Tibial nerve (tissue), 4 donors: ENCODE results near the gene MELK. TPM values are rescaled to one million over a fixed set of nuclear protein-coding genes. Genes with fewer than 3 reads are reported as not detected.
"Not testable (repeated sequence)": the region's sequence is repeated elsewhere in the genome, so short reads cannot be mapped to it uniquely, and the experiment has no call there.

Source experiments
- DNase-seq, 2 donors: peaks; one replicate each; pipeline ENCODE4 v3.0.0-alpha.2; 2019; ENCODE audit warnings: low spot score in 2 of 2
- H3K27ac ChIP-seq, 4 donors: fragments of 200-600 bp; sonication (generic) in 3 of 4; one replicate each; pipeline ENCODE4 v1.5.1; 2017 to 2019; ENCODE audit warnings: mild to moderate bottlenecking in 1 of 4
- H3K27me3 ChIP-seq, 2 donors: fragments of 200-600 bp; sonication (generic) in 1 of 2; one replicate each; pipeline versions ENCODE4 v1.5.1 to v1.6.0; 2017 to 2019
- H3K36me3 ChIP-seq, 3 donors: fragments of 200-600 bp; sonication (generic); one replicate each; pipeline ENCODE4 v1.5.1; 2018 to 2019
- H3K4me1 ChIP-seq, 4 donors: fragments of 200-600 bp; sonication (generic) in 3 of 4; one replicate each; pipeline ENCODE4 v1.5.1; 2017 to 2019
- H3K4me3 ChIP-seq, 4 donors: fragments of 200-600 bp; sonication (generic) in 3 of 4; one replicate each; pipeline ENCODE4 v1.5.1; 2017 to 2019; ENCODE audit warnings: mild to moderate bottlenecking in 1 of 4, moderate library complexity in 1 of 4
- H3K9me3 ChIP-seq, 4 donors: fragments of 200-600 bp; sonication (generic) in 3 of 4; one replicate each; pipeline ENCODE4 v1.5.1; 2017 to 2019
- CTCF ChIP-seq, 5 experiments: fragments of 200-600 bp in 3 of 5; fragments of 450-650 bp in 2 of 5; sonication (generic) in 3 of 5; IDR thresholded peaks; one replicate each; pipeline ENCODE4 v1.5.1; 2016 to 2019; ENCODE audit warnings: antibody characterized with exemption in 5 of 5, mild to moderate bottlenecking in 3 of 5, moderate library complexity in 2 of 5
- EP300 ChIP-seq, 2 donors: sonication (generic); formaldehyde crosslinking; IDR thresholded peaks; one replicate each; pipeline ENCODE4 v1.6.1; 2017; ENCODE audit warnings: antibody characterized with exemption in 2 of 2, mild to moderate bottlenecking in 1 of 2
- POLR2A ChIP-seq, 2 donors: fragments of 450-650 bp; IDR thresholded peaks; one replicate each; pipeline ENCODE4 v1.6.1; 2017; ENCODE audit warnings: antibody characterized with exemption in 2 of 2, mild to moderate bottlenecking in 2 of 2, moderate library complexity in 2 of 2
- WGBS, 2 donors: methylation state at CpG; one replicate each; pipeline ENCODE4 v1.1.5; 2018; 5-methylcytosine and 5-hydroxymethylcytosine counted together
- total RNA-seq, 4 donors: library from RNA; depleted of rRNA; stranded (reverse); fragments of >200 nt; gene quantifications; one replicate each; pipeline ENCODE4 v1.1.0, GENCODE V29; 2016

MELK gene
- total RNA-seq, 4 donors from 2014 or later = 0.22 to 1.2 (median 0.60) TPM; not detected in 1

- Histone ChIP-seq H3K4me3 (no peak overlapping the region), H3K27me3 (no peaks in the 10 kb centered on the region), H3K9me3 (no peaks in the 10 kb centered on the region), H3K27ac (no peak overlapping the region), H3K36me3 (no peaks in the 10 kb centered on the region), H3K4me1 (peaks cover 0 to 6% (median 0%) of the 10 kb centered on the region in 4 donors)
- WGBS, 2 donors = 85 to 86% methylated on average over 3 of the region's 3 CpGs
- TF ChIP-seq EP300 (IDR thresholded peaks at IDR 0.05) (no peak), CTCF (IDR thresholded peaks at IDR 0.05) (no peak), POLR2A (IDR thresholded peaks at IDR 0.05) (no peak)
- no peak for DNase-seq
Observed at GRCh38 chr9:36551129-36551528, 21.6 kb upstream of the MELK start.

DNA sequence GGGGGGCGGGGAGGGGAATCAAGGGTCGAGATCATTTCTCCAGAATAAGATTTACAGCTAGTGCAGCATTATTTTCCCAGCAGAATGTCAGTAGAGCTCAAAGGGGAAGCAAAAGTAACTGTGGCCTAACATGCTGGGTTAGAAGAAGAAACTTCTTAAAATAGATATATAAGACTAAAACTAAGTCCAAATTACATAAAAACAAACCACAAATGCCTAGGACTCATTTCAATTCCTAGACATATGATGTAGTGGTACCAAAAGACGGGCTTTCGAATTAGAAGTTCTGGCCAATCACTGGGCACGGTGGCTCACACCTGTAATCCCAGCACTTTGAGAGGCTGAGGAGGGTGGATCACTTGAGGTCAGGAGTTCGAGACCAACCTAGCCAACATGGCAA is 20.8 kb upstream of the MELK start:
- no peak for TF ChIP-seq EP300 (IDR thresholded peaks at IDR 0.05)
- TF ChIP-seq POLR2A (IDR thresholded peaks at IDR 0.05) = no peak
- no peak for TF ChIP-seq CTCF (IDR thresholded peaks at IDR 0.05)
- H3K27ac ChIP-seq = peak overlapping the region in 1 of 4 donors; percentile 17
- H3K36me3 ChIP-seq = no peaks in the 10 kb centered on the region
- DNase-seq = no peak
- H3K27me3 ChIP-seq = no peaks in the 10 kb centered on the region
- H3K4me1 ChIP-seq = peaks cover 0 to 6% (median 0%) of the 10 kb centered on the region in 4 donors
- H3K4me3 ChIP-seq = no peak overlapping the region
- 79 to 85% methylated on average over 6 of the region's 6 CpGs for whole genome bisulfite sequencing, 2 donors
- H3K9me3 ChIP-seq = no peaks in the 10 kb centered on the region

GRCh38 chr9:36559036-36559695 is 13.5 kb upstream of the MELK start:
- no peak for DNase-seq
- TF ChIP-seq POLR2A (IDR thresholded peaks at IDR 0.05) (no peak), CTCF (IDR thresholded peaks at IDR 0.05) (no peak), EP300 (IDR thresholded peaks at IDR 0.05) (no peak)

GRCh38 chr9:36560771-36561170 is 11.9 kb upstream of the MELK start:
- Histone ChIP-seq H3K27ac (no peak overlapping the region), H3K9me3 (no peaks in the 10 kb centered on the region), H3K36me3 (no peaks in the 10 kb centered on the region), H3K4me1 (peaks cover 0 to 6% (median 0%) of the 10 kb centered on the region in 4 donors), H3K27me3 (no peaks in the 10 kb centered on the region), H3K4me3 (no peak overlapping the region)
- no peak for DNase-seq
- 55 to 57% methylated on average over 2 of the region's 2 CpGs for WGBS, 2 donors
- TF ChIP-seq POLR2A (IDR thresholded peaks at IDR 0.05) = no peak
- TF ChIP-seq EP300 (IDR thresholded peaks at IDR 0.05) = no peak
- TF ChIP-seq CTCF (IDR thresholded peaks at IDR 0.05) = no peak

More at GRCh38 chr9:36559036-36559695, 13.5 kb upstream of the MELK start:
- H3K36me3 ChIP-seq = no peaks in the 10 kb centered on the region
- peaks cover 0 to 10% (median 0%) of the 10 kb centered on the region in 4 donors for H3K4me1 ChIP-seq
- no peak overlapping the region for H3K27ac ChIP-seq
- no peak overlapping the region for H3K4me3 ChIP-seq
- WGBS, 2 donors = 76 to 82% methylated on average over 7 of the region's 7 CpGs
- no peaks in the 10 kb centered on the region for H3K27me3 ChIP-seq
- no peaks in the 10 kb centered on the region for H3K9me3 ChIP-seq

- WGBS, 2 donors = 87 to 94% methylated on average over 11 of the region's 11 CpGs
- DNase-seq, H3K27me3 ChIP-seq, H3K9me3 ChIP-seq, H3K27ac ChIP-seq, H3K4me3 ChIP-seq, H3K36me3 ChIP-seq: not testable (repeated sequence)
- peaks cover 0 to 17% (median 3%) of the 10 kb centered on the region in 4 donors for H3K4me1 ChIP-seq
Observed at GRCh38 chr9:36562801-36563200, 9.9 kb upstream of the MELK start.
